GM19397 (cell line): Measurements from ENCODE around the gene NAPG.
"Not testable (repeated sequence)": the region's sequence is repeated elsewhere in the genome, so short reads cannot be mapped to it uniquely, and the experiment has no call there.

Experiments
- ATAC-seq: cut with Tn5 transposase; IDR thresholded peaks from one replicate; pipeline ENCODE4 v1.9.1; 2021; ENCODE audit warnings: mild to moderate bottlenecking, moderate library complexity; ENCODE audit not compliant: unreplicated experiment

Gene NAPG

GRCh38 chr18:10544093-10544748 is 18.4 kb downstream of the NAPG start:
- ATAC-seq: no peak

- no peak for ATAC-seq
Measured at GRCh38 chr18:10546557-10547300, 20.9 kb downstream of the NAPG start.

- ATAC-seq: no peak
Measured at GRCh38 chr18:10552226-10552625, 26.4 kb downstream of the NAPG start.

GRCh38 chr18:10556251-10556650 is 30.4 kb downstream of the NAPG start:
- not testable (repeated sequence) for ATAC-seq

- no peak for ATAC-seq
Measured at GRCh38 chr18:10557085-10557677, 31.4 kb downstream of the NAPG start.

- no peak for ATAC-seq
Measured at GRCh38 chr18:10558243-10558966, 32.6 kb downstream of the NAPG start.

- no peak for ATAC-seq
Measured at GRCh38 chr18:10558967-10559298, 33.1 kb downstream of the NAPG start.

GRCh38 chr18:10559553-10560451 is 34.0 kb downstream of the NAPG start:
- peak; percentile 43 for ATAC-seq

- peak; percentile 67 for ATAC-seq
Measured at GRCh38 chr18:10560452-10561045, 34.7 kb downstream of the NAPG start.

- no peak for ATAC-seq
Measured at GRCh38 chr18:10562773-10563160, 36.9 kb downstream of the NAPG start.

- no peak for ATAC-seq
Measured at GRCh38 chr18:10563886-10564285, 38.1 kb downstream of the NAPG start.

- no peak for ATAC-seq
Measured at GRCh38 chr18:10564975-10565773, 39.3 kb downstream of the NAPG start.

- no peak for ATAC-seq
Measured at GRCh38 chr18:10565835-10566234, 40.0 kb downstream of the NAPG start.

- ATAC-seq: no peak
Measured at GRCh38 chr18:10566390-10566789, 40.6 kb downstream of the NAPG start.

- ATAC-seq: not testable (repeated sequence)
Measured at GRCh38 chr18:10569941-10570340, 44.1 kb downstream of the NAPG start.

- no peak for ATAC-seq
Measured at GRCh38 chr18:10570622-10571021, 44.8 kb downstream of the NAPG start.

GRCh38 chr18:10571537-10571936 is 45.7 kb downstream of the NAPG start:
- no peak for ATAC-seq

GRCh38 chr18:10573261-10573660 is 47.4 kb downstream of the NAPG start:
- not testable (repeated sequence) for ATAC-seq

GRCh38 chr18:10574412-10574811 is 48.6 kb downstream of the NAPG start:
- not testable (repeated sequence) for ATAC-seq
